ENCODE results near the gene TBC1D10A. TPM values are rescaled to one million over a fixed set of nuclear protein-coding genes. Genes with fewer than 3 reads are reported as not detected.

The TBC1D10A gene
- total RNA-seq, 1 experiment from 2014 or later = 8.4 TPM

- H3K4me1 ChIP-seq (ENCODE audit: insufficient read depth, low read length) = peaks cover 3% of the 10 kb centered on the region; the same call in 1 of the 2 replicates
- H3K23ac ChIP-seq (ENCODE audit: insufficient read length, low read depth, low read length) = no peak overlapping the region
- peak overlapping the region; percentile 33 to 37; a peak in 2 of 5 replicates for H3K4me3 Mint-ChIP-seq
- H3K56ac ChIP-seq (ENCODE audit: insufficient read length, low read depth, low read length) = no peak overlapping the region
- H2BK5ac ChIP-seq (ENCODE audit: insufficient read length, low read length) = no peak overlapping the region
- H4K8ac ChIP-seq (replicated peaks; ENCODE audit: insufficient read length, low read depth, low read length) = no peak overlapping the region
- peaks cover 9% of the 10 kb centered on the region for H3K27me3 Mint-ChIP-seq (ENCODE audit: low read depth)
- no peak overlapping the region for H2AK5ac ChIP-seq (ENCODE audit: insufficient read length, low read length)
- H3K79me1 ChIP-seq (ENCODE audit: insufficient read depth, low read depth, low read length, poor library complexity, severe bottlenecking) = no peaks in the 10 kb centered on the region
- no peak for DNase-seq
- no peak overlapping the region for H3K9ac ChIP-seq (ENCODE audit: extremely low read depth, insufficient read length, low read length)
- H3K23me2 ChIP-seq (ENCODE audit: insufficient read length, low read depth, low read length, poor library complexity, severe bottlenecking) = peaks cover 9% of the 10 kb centered on the region
- H2BK20ac ChIP-seq (ENCODE audit: low read depth, low read length, poor library complexity, severe bottlenecking) = no peak overlapping the region
- no peak overlapping the region for H3T11ph ChIP-seq (ENCODE audit: low read length)
- H3K4ac ChIP-seq (ENCODE audit: low read depth, low read length) = no peak overlapping the region
- H3K79me2 ChIP-seq (ENCODE audit: insufficient read depth, low read length) = no peaks in the 10 kb centered on the region
- H3K9me3 ChIP-seq (ENCODE audit: control insufficient read depth, low read depth, low read length) = no peaks in the 10 kb centered on the region
- H3K27ac Mint-ChIP-seq = peak overlapping the region in 1 of 3 experiments; percentile 79; a peak in 2 of 7 replicates
- no peak overlapping the region for H4K91ac ChIP-seq (ENCODE audit: insufficient read length, low read depth, low read length)
- peaks cover 33 to 35% of the 10 kb centered on the region in 2 experiments for H3K4me1 Mint-ChIP-seq
- no peak overlapping the region for H2AFZ ChIP-seq (ENCODE audit: low read length)
- H3K18ac ChIP-seq (ENCODE audit: insufficient read length, low read depth, low read length) = no peak overlapping the region
- no peak for TF ChIP-seq CTCF (conservative IDR thresholded peaks at IDR 0.05)
- no peak overlapping the region for H4K5ac ChIP-seq (ENCODE audit: insufficient read length, low read depth, low read length)
- no CpG with 5 or more reads among the region's 6 CpGs for WGBS (ENCODE audit: extremely low coverage, insufficient read length, low lambda C conversion rate)
- H2BK15ac ChIP-seq (ENCODE audit: low read depth, low read length) = no peak overlapping the region
- no peak overlapping the region for H3K27ac ChIP-seq (ENCODE audit: insufficient read length, low read depth, low read length)
- peaks cover 0 to 5% (median 3%) of the 10 kb centered on the region in 3 experiments; a peak in 4 of 7 replicates for H3K36me3 Mint-ChIP-seq (ENCODE audit: insufficient read depth in 1 of 3, low read depth in 3 of 3)
- H2BK120ac ChIP-seq (ENCODE audit: low read depth, low read length, poor library complexity, severe bottlenecking) = no peak overlapping the region
- H4K20me1 ChIP-seq (ENCODE audit: control insufficient read depth, insufficient read depth, insufficient read length) = peaks cover 3% of the 10 kb centered on the region
- H3K27me3 ChIP-seq (ENCODE audit: insufficient read depth, low read length) = no peaks in the 10 kb centered on the region
- H3K9me3 Mint-ChIP-seq = no peaks in the 10 kb centered on the region
- H3K14ac ChIP-seq (ENCODE audit: insufficient read depth, low read length) = no peak overlapping the region
- no peak overlapping the region for H3K4me2 ChIP-seq (ENCODE audit: insufficient read depth, insufficient read length, low read length)
- no peak overlapping the region for H2BK12ac ChIP-seq (ENCODE audit: insufficient read length, low read depth, low read length)
These were observed 78.3 kb downstream of the TBC1D10A start for GRCh38 chr22:30248484-30248883.

Measured in H9 (cell line).